HUDEP-2 (cell line): ENCODE results near the gene ZNF561.
"Not testable (repeated sequence)": the region's sequence is repeated elsewhere in the genome, so short reads cannot be mapped to it uniquely, and the experiment has no call there.

Experiments used
- DNase-seq, 76 experiments: peaks; one replicate each; lab custom pipeline; 2025; ENCODE audit not compliant: unreplicated experiment in 76 of 76; lab: John Stamatoyannopoulos, UW

ZNF561 gene

DNA sequence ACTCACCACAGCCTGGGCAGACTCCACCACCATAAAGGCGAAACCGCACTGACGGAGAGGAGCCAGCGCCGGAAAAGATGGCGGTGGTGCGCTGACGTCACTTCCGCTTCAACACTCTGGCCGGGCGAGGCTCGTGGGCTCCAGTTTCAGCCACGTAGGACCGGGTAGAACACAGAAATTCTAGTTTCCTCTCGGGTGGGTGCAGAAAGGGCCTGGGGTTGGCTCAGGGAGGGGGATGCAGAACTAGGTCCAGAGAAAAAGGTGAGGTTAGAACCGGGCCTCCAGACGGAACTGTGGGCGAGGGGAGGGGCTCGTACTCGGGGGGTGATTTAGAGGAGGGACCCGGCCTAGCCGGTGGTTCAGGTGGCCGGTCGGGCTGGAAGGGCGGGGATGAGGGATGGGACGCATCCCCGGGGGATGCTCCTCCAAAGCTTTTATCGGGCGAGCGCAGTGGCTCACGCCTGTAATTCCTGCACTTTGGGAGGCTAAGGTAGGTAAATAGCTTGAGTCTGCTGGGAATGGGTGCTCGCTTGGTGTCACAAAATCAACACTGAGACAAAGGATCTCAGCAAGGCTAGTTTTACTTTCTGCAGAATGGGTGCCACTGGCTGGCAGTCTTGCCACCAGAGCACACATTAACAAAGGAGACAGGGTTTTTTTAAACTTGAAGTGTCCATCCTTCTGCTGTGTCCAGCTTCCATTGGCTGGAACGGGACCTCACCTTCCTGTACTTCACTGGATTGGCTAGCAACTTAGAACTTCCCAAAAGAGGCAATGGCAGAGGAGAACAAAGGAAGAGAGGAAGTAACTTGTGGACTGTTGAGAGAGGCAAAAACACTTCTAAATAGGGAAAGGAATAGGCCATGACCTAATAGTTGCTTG is at the start of gene ZNF561:
Gene ZNF561 (minus strand): TSS at position 77 of the 882 bp plus-strand sequence. CDS start 1,776 bp downstream, outside the sequence.
- DNase-seq, result peak in 71 of 76 experiments; percentile 34 to 99 (median 75)

DNA sequence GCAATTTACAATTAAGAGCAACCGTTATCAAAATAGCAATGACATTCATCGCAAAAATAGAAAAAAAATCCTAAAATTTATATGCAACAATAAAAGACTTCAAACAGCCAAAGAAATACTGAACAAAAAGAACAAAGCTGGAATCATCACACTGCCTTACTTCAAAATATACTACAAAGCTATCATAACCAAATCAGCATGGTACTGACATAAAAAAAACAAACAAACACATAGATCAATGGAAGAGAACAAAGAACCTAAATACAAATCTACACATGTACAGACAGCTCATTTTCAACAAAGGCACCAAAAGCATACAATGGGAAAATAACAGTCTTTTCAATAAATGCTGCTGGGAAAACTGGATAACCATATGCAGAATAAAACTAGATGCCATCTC is 47.5 kb upstream of the ZNF561 start:
- DNase-seq, result no peak

DNA sequence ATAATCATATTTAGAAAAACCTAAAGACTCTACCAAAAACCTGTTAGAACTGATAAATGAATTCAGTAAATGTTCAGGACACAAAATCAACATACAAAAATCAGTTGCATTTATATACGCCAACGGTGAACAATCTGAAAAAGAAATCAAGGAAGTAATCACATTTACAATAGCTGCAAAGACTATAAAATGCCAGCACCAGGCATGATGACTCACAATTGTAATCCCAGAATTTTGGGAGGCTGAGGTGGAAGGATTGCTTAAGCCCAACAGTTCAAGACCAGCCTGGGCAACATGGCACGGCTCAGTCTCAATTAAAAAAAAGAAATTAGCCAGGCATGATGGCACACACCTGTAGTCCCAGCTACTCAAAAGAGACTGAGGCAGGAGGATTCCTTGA is 46.9 kb upstream of the ZNF561 start:
- no peak for DNase-seq

DNA sequence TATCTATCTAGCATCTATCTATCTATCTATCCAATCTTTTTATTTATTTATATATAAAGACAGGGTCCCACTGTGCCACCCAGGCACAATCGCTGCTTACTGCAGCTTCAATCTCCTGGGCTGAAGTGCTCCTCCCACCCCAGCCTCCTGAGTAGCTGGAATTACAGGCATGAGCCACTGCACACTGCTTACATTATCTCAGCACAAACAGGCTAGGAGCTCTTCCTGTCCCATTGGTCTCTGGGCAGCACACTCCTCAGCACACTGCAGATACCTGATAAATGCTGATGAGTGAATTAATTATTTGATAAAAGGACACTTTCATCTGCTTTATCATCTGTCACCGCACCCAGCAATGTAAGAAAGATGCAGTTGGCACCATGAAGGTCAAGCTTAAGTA is 37.7 kb upstream of the ZNF561 start:
- DNase-seq, result peak in 5 of 76 experiments; percentile 5 to 39 (median 26)

DNA sequence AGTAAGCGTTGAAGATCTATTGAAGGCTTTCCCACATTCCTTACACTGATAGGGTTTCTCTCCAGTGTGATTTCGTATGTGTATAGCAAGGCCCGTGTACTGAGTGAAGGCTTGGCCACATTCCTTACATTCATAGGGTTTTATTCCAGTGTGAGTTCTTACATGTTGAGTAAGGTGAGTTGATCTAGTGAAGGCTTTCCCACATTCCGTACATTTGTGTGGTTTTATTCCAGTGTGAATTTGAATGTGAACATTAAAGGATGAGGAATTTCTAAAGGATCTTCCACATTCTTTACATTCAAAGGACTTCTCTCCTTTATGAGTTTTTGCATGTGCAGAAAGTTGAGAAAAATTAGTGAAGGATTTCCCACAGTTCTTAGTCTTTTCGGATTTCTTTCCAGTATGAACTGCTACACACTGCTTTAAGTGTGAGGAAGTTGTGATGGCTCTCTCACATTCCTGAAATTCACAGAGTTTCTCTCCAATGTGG is 32.1 kb upstream of the ZNF561 start:
- not testable (repeated sequence) for DNase-seq

DNA sequence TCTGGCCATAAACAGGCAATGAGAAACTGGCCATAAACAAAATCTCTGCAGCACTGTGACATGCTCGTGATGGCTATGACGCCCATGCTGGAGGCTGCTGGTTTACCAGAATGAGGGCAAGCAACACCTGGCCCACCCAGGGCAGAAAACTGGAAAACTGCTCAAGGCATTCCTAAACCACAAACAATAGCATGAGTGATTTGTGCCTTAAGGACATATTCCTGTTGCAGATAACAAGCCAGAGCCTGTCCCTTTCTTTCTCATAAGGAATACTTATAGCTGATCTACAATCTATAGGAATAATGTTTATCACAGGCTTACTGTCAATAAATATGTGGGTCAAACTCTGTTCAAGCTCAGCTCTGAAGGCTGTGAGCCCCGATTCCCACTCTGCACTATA is 30.4 kb upstream of the ZNF561 start:
- DNase-seq, result not testable (repeated sequence)

DNA sequence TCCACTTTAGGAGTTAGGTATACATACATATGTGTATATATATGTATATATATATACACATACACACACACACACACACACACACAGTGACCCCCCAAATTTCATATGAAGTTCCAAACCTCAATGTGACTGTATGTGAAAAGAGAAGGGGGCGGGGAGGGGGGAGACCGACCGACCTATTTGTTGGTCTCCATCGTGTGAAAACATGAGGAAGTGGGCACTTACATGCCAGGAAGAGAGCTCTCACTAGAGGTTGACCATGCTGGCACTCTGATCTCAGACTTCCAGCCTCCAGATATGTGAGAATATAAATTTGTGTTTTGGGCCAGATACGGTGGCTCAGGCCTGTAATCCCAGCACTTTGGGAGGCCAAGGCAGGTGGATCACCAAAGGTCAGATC is 29.3 kb upstream of the ZNF561 start:
- DNase-seq, result no peak

DNA sequence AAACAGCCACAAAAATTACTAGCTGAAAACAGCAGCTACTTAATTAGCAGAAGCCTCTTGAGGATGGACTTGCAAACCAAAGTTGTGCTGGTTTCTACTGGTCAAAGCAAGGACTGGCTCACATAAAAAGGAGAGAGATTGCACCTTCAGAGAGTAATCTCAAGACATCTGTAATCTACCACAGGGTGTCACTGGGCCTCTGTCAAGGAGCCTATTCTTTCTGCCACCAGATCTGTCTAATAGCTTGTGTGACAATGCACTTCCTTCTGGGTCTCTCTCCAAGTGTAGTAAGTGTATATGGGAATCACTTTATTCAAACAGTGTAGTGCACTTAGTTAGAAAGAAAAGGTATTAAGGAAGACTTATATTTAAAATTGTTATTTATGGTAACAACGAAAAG is 24.4 kb upstream of the ZNF561 start:
- peak in 6 of 76 experiments; percentile 2 to 32 (median 13) for DNase-seq

DNA sequence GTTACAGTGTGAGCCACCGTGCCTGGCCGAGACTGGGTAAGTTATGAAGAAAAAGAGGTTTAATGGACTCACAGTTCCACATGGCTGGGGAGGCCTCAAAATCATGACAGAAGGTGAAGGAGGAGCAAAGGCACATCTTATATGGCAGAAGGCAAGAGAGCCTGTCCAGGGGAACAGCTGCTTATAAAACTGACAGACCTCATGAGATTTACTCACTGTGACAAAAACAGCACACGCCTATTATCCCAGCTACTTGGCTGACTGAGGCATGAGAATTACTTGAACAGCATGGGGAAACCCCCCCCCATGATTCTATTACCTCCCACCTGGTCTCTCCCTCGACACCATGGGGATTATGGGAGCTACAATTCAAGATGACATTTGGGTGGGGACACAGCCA is 23.4 kb upstream of the ZNF561 start:
- no peak for DNase-seq

DNA sequence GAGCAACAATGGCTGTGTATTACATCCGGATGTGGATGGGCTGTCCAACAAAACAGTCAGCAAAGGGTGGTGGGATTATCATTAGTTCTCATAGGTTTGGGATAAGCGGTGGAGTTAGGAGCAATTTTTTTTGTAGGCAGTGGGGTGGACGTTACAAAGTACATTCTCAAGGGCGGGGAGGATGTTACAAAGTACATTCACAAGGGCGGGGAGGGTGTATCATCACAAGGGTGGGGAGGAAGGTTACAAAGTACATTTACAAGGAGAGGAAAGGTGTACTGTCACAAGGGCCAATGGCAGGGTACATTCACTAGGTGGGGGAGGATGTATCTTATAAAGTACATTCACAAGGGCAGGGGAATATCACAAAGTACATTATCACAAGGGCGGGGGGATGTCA is 20.8 kb upstream of the ZNF561 start:
- DNase-seq, result no peak

DNA sequence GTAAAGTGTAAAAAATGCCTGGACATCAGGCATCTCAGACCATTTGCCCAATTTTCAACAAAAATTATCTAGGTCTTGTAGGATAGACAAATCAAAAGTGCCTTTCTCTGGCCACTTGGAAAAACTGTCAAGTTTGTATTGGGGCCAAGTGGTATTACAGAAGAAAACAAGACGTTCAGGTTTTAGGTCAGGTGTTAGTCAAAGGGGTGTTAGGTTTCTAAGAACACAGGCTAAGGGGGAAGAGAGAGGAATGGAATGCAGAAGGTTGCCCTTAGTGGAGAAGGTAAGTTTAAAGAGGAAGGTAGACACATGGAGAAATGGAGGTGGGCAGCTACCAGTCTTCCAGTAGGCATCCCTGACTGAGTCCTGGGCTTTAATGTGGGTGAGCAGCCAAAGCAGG is 19.9 kb upstream of the ZNF561 start:
- DNase-seq, result no peak

DNA sequence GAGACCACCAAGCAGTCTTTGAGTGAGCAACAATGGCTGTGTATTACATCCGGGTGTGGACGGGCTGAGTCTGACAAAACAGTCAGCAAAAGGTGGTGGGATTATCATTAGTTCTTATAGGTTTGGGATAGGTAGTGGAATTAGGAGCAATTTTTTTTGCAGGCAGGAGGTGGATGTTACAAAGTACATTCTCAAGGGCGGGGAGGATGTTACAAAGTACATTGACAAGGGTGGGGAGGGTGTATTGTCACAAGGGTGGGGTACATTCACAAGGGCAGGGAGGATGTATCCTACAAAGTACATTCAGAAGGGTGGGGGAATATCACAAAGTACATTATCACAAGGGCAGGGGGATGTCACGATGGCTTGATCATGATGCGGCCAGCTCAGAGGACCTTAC is 15.0 kb upstream of the ZNF561 start:
- DNase-seq, result no peak

DNA sequence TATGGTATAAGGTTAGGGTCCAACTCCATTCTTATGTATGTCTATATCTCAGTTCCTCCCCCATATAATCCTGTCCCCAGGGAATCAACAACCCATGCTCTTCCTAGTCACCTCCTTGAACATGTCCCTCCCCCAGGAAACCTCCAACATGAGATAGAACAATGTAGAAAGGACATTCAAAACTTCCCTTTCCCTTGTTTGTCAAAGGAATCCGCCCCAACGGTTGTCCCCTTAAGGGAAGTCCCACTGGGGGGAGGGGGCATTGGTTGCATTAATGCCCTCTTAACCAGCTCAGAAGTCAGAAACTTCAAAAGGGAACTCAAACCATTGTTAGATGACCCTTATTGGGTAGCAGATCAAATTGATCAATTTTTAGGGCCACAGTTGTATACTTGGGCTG is 6.8 kb upstream of the ZNF561 start:
- no peak for DNase-seq

DNA sequence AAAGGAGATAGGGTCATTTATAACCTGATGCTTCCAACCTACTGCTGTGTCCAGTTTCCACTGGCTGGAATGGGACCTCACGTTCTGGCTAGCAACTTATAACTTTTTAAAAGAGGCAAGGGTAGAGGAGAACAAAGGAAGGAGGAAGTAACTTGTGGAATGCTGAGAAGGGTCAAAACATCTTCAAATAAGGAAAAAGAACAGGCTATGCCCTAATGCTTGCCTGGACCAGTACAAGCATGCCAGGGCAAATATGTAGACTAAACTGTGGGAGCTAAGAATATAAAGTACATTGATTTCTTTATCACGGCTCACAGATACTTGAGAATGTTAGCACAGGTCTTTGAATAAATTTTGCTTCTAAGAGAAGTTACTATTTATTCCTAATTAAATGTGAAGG is 1.5 kb upstream of the ZNF561 start:
- DNase-seq, result no peak

DNA sequence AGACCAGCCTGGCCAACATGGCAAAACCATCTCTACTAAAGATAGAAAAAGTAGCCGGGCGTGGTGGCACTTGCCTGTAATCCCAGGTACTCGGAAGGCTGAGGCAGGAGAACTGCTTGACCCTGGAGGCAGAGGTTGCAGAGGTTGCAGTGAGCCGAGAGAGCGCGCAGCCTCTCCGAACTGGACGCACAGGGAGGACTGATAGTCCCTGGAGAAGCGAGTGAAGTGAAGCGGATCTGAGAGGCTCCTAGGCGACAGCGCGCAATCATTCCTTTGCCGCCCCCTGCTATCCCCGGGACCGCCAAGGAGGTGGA is 233 bp downstream of the ZNF561 start:
- DNase-seq, result no peak

DNA sequence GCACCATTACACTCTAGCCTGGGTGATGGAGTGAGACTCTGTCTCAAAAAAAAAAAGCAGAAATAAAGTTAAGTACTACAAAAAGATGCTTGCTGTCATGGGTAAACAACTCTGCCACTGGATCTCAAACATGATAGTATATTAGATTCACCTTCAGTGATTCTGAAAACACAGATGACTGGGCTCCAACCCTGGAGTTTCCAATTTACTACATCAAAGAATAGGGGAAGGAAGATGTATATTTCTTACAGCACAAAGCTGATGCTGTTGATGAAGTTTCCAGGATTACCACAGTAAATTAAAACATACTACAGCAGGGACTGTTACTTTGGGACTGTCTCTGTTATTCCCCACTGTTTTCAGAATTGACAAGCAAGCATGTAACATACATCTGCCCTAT is 5.2 kb downstream of the ZNF561 start:
- DNase-seq, result no peak

DNA sequence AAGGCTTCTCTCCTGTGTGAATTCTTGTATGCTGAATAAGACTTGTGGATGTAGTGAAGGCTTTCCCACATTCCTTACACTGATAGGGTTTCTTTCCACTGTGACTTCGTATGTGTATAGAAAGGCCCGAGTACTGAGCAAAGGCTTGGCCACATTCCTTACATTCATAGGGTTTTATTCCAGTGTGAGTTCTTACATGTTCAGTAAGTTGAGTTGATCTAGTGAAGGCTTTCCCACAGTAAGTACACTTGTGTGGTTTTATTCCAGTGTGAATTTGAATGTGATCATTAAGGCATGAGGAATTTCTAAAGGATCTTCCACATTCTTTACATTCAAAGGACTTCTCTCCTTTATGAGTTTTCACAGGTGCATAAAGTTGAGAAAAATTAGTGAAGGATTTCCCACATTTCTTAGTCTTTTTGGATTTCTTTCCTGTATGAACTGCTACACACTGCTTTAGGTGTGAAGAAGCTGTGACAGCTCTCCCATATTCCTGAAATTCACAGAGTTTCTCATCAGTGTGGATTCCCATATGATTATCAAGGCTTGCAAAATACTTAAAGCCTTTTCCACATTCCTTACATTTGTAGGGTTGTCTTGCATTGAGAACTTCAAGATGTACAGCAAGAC is 10.4 kb downstream of the ZNF561 start:
- DNase-seq, result no peak

DNA sequence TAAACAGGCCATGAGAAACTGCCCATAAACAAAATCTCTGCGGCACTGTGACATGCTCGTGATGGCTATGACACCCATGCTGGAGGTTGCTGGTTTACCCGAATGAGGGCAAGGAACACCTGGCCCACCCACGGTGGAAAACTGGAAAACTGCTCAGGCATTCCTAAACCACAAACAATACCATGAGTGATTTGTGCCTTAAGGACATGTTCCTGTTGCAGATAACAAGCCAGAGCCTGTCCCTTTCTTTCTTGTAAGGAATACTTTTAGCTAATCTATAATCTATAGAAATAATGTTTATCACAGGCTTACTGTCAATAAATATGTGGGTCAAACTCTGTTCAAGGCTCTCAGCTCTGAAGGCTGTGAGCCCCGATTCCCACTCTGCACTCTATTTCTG is 12.1 kb downstream of the ZNF561 start:
- DNase-seq, result no peak

DNA sequence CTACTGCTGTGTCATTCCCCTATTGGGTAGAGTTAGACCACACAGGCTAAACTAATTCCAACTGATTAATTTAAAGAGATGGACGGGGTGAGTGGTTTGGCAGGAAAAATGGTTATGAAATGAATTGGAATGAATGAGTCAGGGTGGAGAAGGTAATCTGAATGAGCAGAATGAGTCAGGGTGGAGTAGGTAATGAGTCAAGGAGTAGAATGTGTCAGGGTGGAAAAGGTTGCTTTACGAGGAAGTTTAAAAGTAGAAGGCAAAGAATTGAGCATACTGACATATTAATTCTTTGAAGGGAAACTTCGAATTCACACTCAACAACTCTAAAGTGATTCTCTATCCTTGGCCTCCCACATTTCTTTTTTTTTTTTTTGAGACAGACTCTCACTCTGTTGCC is 24.0 kb downstream of the ZNF561 start:
- peak in 1 of 76 experiments; percentile 8 for DNase-seq

DNA sequence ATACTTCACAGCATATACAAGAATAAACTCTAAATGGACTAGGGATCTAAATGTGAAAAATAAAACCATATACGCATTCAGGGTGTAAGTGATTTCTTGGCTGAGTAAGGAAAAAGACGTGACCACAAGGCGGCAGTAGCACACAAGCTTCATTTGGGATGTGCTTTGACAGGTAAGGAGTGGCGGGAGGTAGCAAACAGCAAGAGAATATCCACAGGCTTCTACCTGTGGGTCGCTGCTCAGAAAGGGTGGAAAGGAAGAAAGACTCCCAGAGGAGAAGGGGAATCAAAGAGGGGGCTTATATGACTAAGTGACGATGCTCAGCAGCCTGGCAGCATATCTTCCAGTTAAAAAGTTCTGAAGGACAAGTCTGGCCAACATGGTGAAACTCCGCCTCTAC is 34.3 kb downstream of the ZNF561 start:
- peak in 62 of 76 experiments; percentile 3 to 79 (median 48) for DNase-seq

DNA sequence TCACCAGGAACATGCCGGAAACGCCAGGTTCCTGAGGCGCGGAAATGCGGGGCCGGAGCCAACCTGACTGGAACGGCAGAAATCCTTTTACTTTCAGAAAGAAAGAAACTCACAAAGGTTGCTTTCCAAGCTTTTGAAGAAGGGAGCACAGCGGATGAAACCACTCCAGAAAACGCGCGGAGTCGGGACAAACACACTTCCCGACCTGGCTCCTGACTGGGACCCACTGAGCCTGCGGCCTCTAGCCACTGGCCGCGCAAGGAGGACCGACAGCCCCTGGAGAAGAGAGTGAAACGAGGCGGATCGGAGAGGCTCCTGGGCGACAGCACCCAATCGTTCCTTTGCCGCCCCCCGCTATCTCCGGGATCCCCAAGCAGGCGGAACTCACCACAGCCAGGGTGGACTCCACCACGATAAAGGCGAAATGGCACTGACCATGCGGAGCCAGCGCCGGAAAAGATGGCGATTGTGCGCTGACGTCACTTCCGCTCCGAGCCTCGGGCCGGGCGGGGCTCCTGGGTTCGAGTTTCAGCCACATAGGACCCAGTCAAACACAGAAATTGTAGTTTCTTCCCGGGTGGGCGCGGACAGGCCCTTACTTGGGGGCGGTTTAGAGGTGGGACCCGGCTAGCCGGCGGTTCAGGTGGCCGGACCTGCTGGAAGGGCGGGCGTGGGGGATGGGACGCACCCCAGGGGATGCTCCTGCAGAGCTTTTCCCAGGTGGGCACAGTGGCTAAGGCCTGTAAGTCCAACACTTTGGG is 36.8 kb downstream of the ZNF561 start, which contains the start of gene ZNF121:
Gene ZNF121 (minus strand): TSS at position 432 of the 761 bp plus-strand sequence. CDS start 16,407 bp downstream, outside the sequence.
- peak in 75 of 76 experiments; percentile 32 to 98 (median 81) for DNase-seq
